HL-60 (cell line): Measurements from ENCODE around the gene CUTA.

Experiments used
- CTCF ChIP-seq: IDR thresholded peaks from one replicate; pipeline ENCODE4 v1.5.1; 2011; ENCODE audit warnings: low read length, control low read depth, inconsistent platforms; ENCODE audit not compliant: insufficient read depth
- GABPA ChIP-seq: IDR thresholded peaks from 2 replicates; pipeline ENCODE4 v1.6.1; 2012; ENCODE audit warnings: low read depth
- POLR2AphosphoS5 ChIP-seq: IDR thresholded peaks from 2 replicates; pipeline ENCODE4 v1.6.1; 2012; ENCODE audit warnings: low read depth
- SPI1 ChIP-seq: IDR thresholded peaks from 2 replicates; pipeline ENCODE4 v1.6.1; 2012; ENCODE audit warnings: low read depth, mild to moderate bottlenecking, borderline replicate concordance

- TF ChIP-seq CTCF: no peak
- no peak for TF ChIP-seq SPI1
- no peak for TF ChIP-seq POLR2AphosphoS5
- TF ChIP-seq GABPA: no peak
These were observed 8.9 kb upstream of the CUTA start for GRCh38 chr6:33426590-33427511.
